ENCODE results near the gene SLC24A1. TPM values are rescaled to one million over a fixed set of nuclear protein-coding genes. Genes with fewer than 3 reads are reported as not detected.

The SLC24A1 gene
- polyA plus RNA-seq = 12.1 TPM
- long read RNA-seq, donor 1 = 0 reads
- long read RNA-seq, donor 2 = 0 reads
- long read RNA-seq, donor 3 = 0 reads
- long read RNA-seq, donor 4 = 0 reads
- long read RNA-seq, donor 5 = 0 reads
- long read RNA-seq, donor 6 = 0 reads
- long read RNA-seq, donor 7 = 0 reads
- long read RNA-seq, donor 8 = 0 reads
- long read RNA-seq, donor 9 = 0 reads
- long read RNA-seq, donor 10 = 0 reads
- long read RNA-seq, donor 11 = 0 reads

DNA sequence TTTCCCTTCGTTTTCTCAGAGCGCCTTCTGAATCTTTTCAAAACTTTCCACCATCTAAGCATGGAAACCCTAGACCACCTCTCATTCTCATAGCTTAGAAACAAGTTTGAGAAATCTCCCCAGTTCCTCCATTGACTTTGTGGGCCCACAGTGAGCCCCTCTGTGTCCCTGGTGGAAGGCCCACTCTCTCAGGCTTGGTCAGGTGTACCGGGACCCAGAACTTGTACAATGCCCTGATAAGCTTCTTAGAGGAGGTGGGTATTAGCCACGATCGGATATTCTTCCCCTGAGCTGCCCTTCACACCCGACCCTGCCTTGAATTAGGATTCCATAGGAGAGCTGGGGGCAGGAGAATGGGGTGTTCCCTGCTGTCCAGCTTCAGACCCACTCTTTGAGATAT, at the start of gene SLC24A1:
Gene SLC24A1 (plus strand): TSS at position 301 of the 400 bp plus-strand sequence. CDS start 2,143 bp downstream, outside the sequence.
- H3K36me3 ChIP-seq (ENCODE audit: control insufficient read depth, insufficient read depth, low read length) = peaks cover 20% of the 10 kb centered on the region
- H3K9me3 ChIP-seq (ENCODE audit: control insufficient read depth, low read depth, low read length) = no peaks in the 10 kb centered on the region
- no peak within 1 kb of the TSS for H3K4me3 ChIP-seq (ENCODE audit: low read length)
- no peaks in the 10 kb centered on the region for H3K27me3 ChIP-seq (ENCODE audit: control insufficient read depth, insufficient read depth, low read length)
- no peak for DNase-seq
- no CpG with 5 or more reads among the region's 6 CpGs for WGBS (ENCODE audit: insufficient coverage, low lambda C conversion rate)
- H3K4me1 ChIP-seq (ENCODE audit: control insufficient read depth, insufficient read depth, low read length) = no peaks in the 10 kb centered on the region
- H3K27ac ChIP-seq (ENCODE audit: low read length) = no peak within 1 kb of the TSS

GRCh38 chr15:65571971-65572370, 49.8 kb upstream of the SLC24A1 start:
- Histone ChIP-seq H3K36me3 (ENCODE audit: control insufficient read depth, insufficient read depth, low read length) (peaks cover 52% of the 10 kb centered on the region), H3K27ac (ENCODE audit: low read length) (no peak overlapping the region), H3K4me1 (ENCODE audit: control insufficient read depth, insufficient read depth, low read length) (no peaks in the 10 kb centered on the region), H3K9me3 (ENCODE audit: control insufficient read depth, low read depth, low read length) (no peaks in the 10 kb centered on the region), H3K4me3 (ENCODE audit: low read length) (no peak overlapping the region), H3K27me3 (ENCODE audit: control insufficient read depth, insufficient read depth, low read length) (no peaks in the 10 kb centered on the region)
- WGBS (ENCODE audit: insufficient coverage, low lambda C conversion rate) = 100% methylated on average over 2 of the region's 2 CpGs
- DNase-seq = no peak

- peaks cover 61% of the 10 kb centered on the region for H3K36me3 ChIP-seq (ENCODE audit: control insufficient read depth, insufficient read depth, low read length)
- H3K4me3 ChIP-seq (ENCODE audit: low read length) = no peak overlapping the region
- H3K4me1 ChIP-seq (ENCODE audit: control insufficient read depth, insufficient read depth, low read length) = no peaks in the 10 kb centered on the region
- no CpG with 5 or more reads among the region's 1 CpG for WGBS (ENCODE audit: insufficient coverage, low lambda C conversion rate)
- no peak overlapping the region for H3K27ac ChIP-seq (ENCODE audit: low read length)
- H3K9me3 ChIP-seq (ENCODE audit: control insufficient read depth, low read depth, low read length) = no peaks in the 10 kb centered on the region
- no peak for DNase-seq
- no peaks in the 10 kb centered on the region for H3K27me3 ChIP-seq (ENCODE audit: control insufficient read depth, insufficient read depth, low read length)
Measured at GRCh38 chr15:65576664-65577063, 45.1 kb upstream of the SLC24A1 start.

DNA sequence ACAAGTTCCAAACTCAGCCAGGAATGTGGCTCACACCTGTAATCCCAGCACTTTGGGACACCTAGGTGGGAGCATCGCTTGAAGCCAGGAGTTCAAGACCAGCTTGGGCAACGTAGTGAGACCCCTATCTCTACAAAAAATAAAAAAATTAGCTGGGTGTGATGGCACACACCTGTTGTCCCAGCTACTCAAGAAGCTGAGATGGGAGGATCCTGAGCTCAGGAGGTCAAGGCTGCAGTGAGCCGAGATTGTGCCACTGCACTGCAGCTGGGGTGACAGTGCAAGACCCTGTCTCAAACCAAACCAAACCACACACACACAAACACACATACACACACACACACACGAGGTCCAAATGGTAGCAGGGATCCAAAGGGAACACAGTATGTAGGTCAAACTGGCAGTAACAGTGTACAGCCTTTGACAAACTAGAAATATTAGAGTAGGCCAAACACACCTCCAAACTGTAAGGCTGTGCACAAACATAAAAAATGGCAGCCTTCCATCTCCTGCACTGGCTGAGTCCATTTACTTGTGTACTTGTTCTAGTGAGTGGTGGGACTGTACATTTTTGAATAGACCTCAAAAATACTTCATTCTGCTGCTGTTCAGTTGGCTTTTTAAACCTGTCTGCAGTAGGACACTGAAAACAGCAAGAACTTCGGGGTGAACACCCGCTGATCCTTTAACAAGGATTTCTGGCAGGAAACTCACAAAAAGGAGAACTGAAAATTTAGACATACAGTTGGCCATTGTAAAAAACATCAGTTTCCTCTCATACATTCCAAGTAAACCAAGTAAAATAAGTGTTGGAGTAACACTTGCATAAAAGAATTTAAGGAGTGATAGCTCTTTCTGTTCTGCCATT, 44.4 kb upstream of the SLC24A1 start:
- Histone ChIP-seq H3K27ac (ENCODE audit: low read length) (no peak overlapping the region), H3K36me3 (ENCODE audit: control insufficient read depth, insufficient read depth, low read length) (peaks cover 61% of the 10 kb centered on the region), H3K9me3 (ENCODE audit: control insufficient read depth, low read depth, low read length) (no peaks in the 10 kb centered on the region), H3K4me1 (ENCODE audit: control insufficient read depth, insufficient read depth, low read length) (no peaks in the 10 kb centered on the region), H3K4me3 (ENCODE audit: low read length) (no peak overlapping the region), H3K27me3 (ENCODE audit: control insufficient read depth, insufficient read depth, low read length) (no peaks in the 10 kb centered on the region)
- WGBS (ENCODE audit: insufficient coverage, low lambda C conversion rate) = no CpG with 5 or more reads among the region's 6 CpGs
- no peak for DNase-seq

GRCh38 chr15:65578904-65579728, 42.6 kb upstream of the SLC24A1 start:
- H3K36me3 ChIP-seq (ENCODE audit: control insufficient read depth, insufficient read depth, low read length) = peaks cover 60% of the 10 kb centered on the region
- no peaks in the 10 kb centered on the region for H3K9me3 ChIP-seq (ENCODE audit: control insufficient read depth, low read depth, low read length)
- H3K27me3 ChIP-seq (ENCODE audit: control insufficient read depth, insufficient read depth, low read length) = no peaks in the 10 kb centered on the region
- no CpG with 5 or more reads among the region's 8 CpGs for WGBS (ENCODE audit: insufficient coverage, low lambda C conversion rate)
- H3K4me3 ChIP-seq (ENCODE audit: low read length) = no peak overlapping the region
- no peaks in the 10 kb centered on the region for H3K4me1 ChIP-seq (ENCODE audit: control insufficient read depth, insufficient read depth, low read length)
- no peak for DNase-seq
- H3K27ac ChIP-seq (ENCODE audit: low read length) = no peak overlapping the region

DNA sequence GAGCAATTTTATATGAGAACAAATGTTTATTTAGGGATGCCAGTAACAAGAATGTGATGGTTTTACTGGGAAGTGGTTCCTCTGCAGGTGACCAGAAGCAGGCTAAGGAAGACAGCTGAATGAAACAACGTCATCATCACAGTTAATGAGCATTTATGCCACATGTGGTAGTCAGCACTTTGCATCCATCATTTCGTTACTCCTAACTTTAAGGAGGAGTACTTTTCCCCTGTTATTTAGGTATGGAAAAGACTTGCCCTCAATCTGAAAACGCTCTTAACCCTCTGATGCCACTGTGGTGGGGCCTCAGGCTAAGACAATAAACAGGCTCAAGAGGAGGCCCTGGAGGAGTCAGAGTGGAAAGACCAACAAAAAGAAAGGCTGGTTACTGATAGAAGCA, 42.0 kb upstream of the SLC24A1 start:
- H3K4me3 ChIP-seq (ENCODE audit: low read length) = no peak overlapping the region
- H3K27ac ChIP-seq (ENCODE audit: low read length) = no peak overlapping the region
- DNase-seq = no peak
- 86% methylated on average over 2 of the region's 3 CpGs for WGBS (ENCODE audit: insufficient coverage, low lambda C conversion rate)
- peaks cover 61% of the 10 kb centered on the region for H3K36me3 ChIP-seq (ENCODE audit: control insufficient read depth, insufficient read depth, low read length)
- no peaks in the 10 kb centered on the region for H3K9me3 ChIP-seq (ENCODE audit: control insufficient read depth, low read depth, low read length)
- no peaks in the 10 kb centered on the region for H3K27me3 ChIP-seq (ENCODE audit: control insufficient read depth, insufficient read depth, low read length)
- no peaks in the 10 kb centered on the region for H3K4me1 ChIP-seq (ENCODE audit: control insufficient read depth, insufficient read depth, low read length)

- Histone ChIP-seq H3K4me3 (ENCODE audit: low read length) (no peak overlapping the region), H3K9me3 (ENCODE audit: control insufficient read depth, low read depth, low read length) (no peaks in the 10 kb centered on the region), H3K27ac (ENCODE audit: low read length) (no peak overlapping the region), H3K4me1 (ENCODE audit: control insufficient read depth, insufficient read depth, low read length) (no peaks in the 10 kb centered on the region), H3K36me3 (ENCODE audit: control insufficient read depth, insufficient read depth, low read length) (peaks cover 58% of the 10 kb centered on the region), H3K27me3 (ENCODE audit: control insufficient read depth, insufficient read depth, low read length) (no peaks in the 10 kb centered on the region)
- no peak for DNase-seq
Measured at GRCh38 chr15:65580287-65580686, 41.5 kb upstream of the SLC24A1 start.

GRCh38 chr15:65583701-65584100, 38.0 kb upstream of the SLC24A1 start:
- H3K9me3 ChIP-seq (ENCODE audit: control insufficient read depth, low read depth, low read length) = no peaks in the 10 kb centered on the region
- DNase-seq = peak; percentile 14 to 25
- H3K27ac ChIP-seq (ENCODE audit: low read length) = no peak overlapping the region
- no CpG with 5 or more reads among the region's 1 CpG for WGBS (ENCODE audit: insufficient coverage, low lambda C conversion rate)
- no peaks in the 10 kb centered on the region for H3K27me3 ChIP-seq (ENCODE audit: control insufficient read depth, insufficient read depth, low read length)
- no peak overlapping the region for H3K4me3 ChIP-seq (ENCODE audit: low read length)
- no peaks in the 10 kb centered on the region for H3K4me1 ChIP-seq (ENCODE audit: control insufficient read depth, insufficient read depth, low read length)
- peaks cover 62% of the 10 kb centered on the region for H3K36me3 ChIP-seq (ENCODE audit: control insufficient read depth, insufficient read depth, low read length)

DNA sequence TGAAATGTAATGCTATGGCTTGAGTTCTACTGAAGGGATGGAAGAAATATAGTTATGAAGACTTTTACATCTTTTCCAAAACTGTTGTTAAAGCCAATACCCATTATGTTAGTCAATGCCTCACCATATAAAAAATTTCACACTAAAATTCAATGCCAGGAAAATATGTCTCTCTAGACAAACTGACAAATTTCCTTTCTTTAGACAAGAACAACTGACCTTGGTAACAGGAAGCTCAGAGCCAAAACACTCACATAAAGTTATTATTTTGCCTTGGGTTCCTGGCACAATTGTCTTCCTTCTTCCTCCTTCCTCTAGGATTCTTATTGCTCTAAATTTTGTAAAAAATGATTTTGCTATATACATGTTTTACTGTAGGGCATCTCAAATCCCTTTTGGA, 37.5 kb upstream of the SLC24A1 start:
- Histone ChIP-seq H3K4me1 (ENCODE audit: control insufficient read depth, insufficient read depth, low read length) (no peaks in the 10 kb centered on the region), H3K27ac (ENCODE audit: low read length) (no peak overlapping the region), H3K9me3 (ENCODE audit: control insufficient read depth, low read depth, low read length) (no peaks in the 10 kb centered on the region), H3K36me3 (ENCODE audit: control insufficient read depth, insufficient read depth, low read length) (peaks cover 62% of the 10 kb centered on the region), H3K27me3 (ENCODE audit: control insufficient read depth, insufficient read depth, low read length) (no peaks in the 10 kb centered on the region), H3K4me3 (ENCODE audit: low read length) (no peak overlapping the region)
- no peak for DNase-seq

- H3K36me3 ChIP-seq (ENCODE audit: control insufficient read depth, insufficient read depth, low read length) = peaks cover 62% of the 10 kb centered on the region
- H3K9me3 ChIP-seq (ENCODE audit: control insufficient read depth, low read depth, low read length) = no peaks in the 10 kb centered on the region
- H3K27ac ChIP-seq (ENCODE audit: low read length) = no peak overlapping the region
- 100% methylated on average over 1 of the region's 1 CpG for WGBS (ENCODE audit: insufficient coverage, low lambda C conversion rate)
- DNase-seq = no peak
- no peak overlapping the region for H3K4me3 ChIP-seq (ENCODE audit: low read length)
- no peaks in the 10 kb centered on the region for H3K27me3 ChIP-seq (ENCODE audit: control insufficient read depth, insufficient read depth, low read length)
- no peaks in the 10 kb centered on the region for H3K4me1 ChIP-seq (ENCODE audit: control insufficient read depth, insufficient read depth, low read length)
Measured at GRCh38 chr15:65587094-65587493, 34.6 kb upstream of the SLC24A1 start.
